A549 treated with CpdA at 1 μM for 4 hours (cell line): ENCODE results near the gene PTCD1. TPM values are rescaled to one million over a fixed set of nuclear protein-coding genes. Genes with fewer than 3 reads are reported as not detected.

Experiments used
- total RNA-seq: library from RNA; stranded (reverse); fragments of 200-300 nt; extraction: Qiagen RNA extraction; gene quantifications from 5 replicates; pipeline ENCODE4 v1.2.3, GENCODE V29; 2022; ENCODE audit warnings: low read depth

The PTCD1 gene, protein sequence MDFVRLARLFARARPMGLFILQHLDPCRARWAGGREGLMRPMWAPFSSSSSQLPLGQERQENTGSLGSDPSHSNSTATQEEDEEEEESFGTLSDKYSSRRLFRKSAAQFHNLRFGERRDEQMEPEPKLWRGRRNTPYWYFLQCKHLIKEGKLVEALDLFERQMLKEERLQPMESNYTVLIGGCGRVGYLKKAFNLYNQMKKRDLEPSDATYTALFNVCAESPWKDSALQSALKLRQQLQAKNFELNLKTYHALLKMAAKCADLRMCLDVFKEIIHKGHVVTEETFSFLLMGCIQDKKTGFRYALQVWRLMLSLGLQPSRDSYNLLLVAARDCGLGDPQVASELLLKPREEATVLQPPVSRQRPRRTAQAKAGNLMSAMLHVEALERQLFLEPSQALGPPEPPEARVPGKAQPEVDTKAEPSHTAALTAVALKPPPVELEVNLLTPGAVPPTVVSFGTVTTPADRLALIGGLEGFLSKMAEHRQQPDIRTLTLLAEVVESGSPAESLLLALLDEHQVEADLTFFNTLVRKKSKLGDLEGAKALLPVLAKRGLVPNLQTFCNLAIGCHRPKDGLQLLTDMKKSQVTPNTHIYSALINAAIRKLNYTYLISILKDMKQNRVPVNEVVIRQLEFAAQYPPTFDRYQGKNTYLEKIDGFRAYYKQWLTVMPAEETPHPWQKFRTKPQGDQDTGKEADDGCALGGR
- total RNA-seq: 6.7 to 7.3 TPM (median 6.8 TPM) in 5 replicates

DNA sequence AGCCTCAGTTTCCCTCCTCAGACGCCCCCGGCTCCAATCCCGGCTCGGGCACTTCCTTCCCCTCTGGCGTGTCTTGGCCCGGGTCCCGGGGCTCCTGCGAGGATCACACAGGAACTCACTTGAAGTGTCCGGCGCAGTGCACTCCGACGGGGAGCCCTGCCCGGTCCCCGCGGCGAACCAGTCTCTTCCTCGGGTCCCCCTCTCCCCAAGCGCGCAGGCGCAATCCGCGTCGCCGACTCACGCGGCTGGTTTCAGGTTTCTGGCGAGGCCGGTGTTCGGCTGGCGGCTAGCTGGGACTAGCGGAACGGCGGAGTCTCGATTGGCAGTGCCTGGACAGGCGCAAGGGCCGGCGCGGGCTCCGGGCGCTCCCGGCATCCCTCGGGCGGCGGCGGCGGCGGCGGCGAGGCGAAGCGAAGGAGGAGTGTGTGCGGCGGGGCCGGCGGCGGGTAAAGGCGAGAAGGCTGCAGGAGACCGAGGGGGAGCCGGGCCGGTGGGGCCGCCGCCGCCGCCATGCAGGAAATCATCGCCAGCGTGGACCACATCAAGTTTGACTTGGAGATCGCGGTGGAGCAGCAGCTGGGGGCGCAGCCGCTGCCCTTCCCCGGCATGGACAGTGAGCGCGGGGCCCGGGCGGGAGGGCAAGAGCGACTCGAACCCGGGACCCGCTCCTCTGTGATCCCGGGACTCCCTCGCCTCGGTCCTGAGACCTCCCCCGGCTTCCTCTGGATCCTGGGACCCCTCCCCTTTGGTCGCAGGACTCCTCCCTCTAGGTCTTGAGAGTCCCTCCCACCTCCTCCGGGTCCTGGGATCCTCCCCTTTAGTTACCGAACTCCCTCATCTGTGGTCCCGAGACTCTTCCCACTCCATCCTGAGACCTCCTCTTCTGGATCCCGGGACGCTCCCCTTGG is at the start of gene PTCD1, which contains the start of gene CPSF4:
Gene PTCD1, minus strand, starts transcription at position 226 of the 908 bp plus-strand sequence. CDS start 3,556 bp downstream, outside the sequence.
Gene CPSF4, plus strand, starts transcription at position 371 of the 908 bp plus-strand sequence. Its CDS starts 140 bp downstream, at position 511.

DNA sequence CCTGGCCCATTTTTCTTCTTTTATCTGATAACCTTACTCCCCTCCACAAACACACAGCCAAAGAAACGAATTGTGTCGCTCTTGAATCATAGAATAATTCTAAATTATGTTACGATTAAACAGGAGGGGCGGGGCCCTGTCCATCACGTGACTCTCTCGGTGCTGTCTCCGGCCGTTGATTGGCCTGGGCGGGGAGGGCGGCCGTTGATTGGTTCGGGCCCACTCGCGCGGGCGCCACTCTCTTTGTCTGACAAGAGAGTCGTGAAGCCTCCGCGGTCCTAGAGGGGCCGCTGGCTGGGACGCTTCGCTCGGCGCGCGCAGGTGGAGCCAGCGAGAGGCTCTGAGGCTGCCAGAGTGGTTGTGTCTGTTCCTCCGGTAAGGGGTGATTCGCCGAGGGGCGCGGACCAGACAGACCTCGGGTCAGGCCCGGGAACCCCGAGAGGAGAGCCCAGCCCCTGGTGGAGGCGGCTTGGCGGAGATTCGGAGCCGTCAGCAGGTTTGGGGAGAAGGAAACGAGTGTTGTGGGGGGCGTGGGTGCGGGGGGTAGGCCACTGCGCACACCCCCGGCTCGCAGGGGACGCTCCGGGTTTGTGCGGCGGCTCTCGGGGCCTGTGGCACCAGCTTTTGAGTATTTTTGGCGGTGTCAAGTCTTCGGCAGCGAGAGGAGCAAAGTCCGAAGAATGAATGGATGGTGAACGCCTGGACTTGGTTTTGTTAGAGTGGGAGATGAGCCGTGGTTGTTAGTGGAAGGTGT is 34.1 kb upstream of the PTCD1 start, which contains the start of gene ZNF789:
Gene ZNF789, plus strand, starts transcription at position 330 of the 754 bp plus-strand sequence. CDS start 3,567 bp downstream, outside the sequence.

DNA sequence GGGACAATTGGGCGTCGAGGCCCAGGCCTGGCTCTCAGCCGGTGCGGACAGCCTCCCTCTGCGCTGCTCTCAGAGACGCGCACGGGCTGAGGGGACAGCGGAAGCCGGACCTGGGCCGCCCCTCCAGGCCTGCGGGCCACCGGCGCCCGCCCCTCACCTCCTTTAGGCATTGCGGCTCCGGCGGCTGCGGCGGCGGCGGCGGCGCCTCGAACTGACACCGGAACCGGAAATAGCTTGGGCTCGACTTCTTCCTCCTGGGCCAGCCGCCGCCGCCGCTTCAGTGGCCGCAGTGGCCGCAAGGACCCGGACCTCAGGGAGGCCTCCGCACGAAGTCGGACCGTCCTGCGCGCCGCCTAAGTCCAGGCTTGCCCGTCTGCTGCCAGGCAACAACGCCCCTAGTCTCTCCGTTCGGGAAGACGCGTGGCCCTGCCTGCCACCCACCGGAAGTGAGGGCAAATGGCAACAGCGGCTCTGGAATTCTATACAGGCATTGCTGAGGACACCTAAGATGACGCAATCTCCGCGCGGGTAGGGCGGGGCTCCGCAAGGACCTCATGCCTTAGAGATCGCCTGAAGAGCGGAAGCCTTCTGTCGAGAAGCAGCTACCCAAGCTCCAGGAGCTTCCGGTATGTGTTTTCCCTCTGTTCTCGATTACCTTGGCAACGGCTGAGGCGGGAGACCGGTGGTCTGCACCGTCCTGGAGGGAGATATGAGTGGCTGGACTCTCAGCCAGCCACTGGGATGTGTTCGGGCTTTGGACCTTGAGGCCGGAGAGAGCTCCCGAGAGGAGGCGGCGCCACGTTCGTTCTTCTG is 30.0 kb downstream of the PTCD1 start, which contains the start of the genes BUD31 and PDAP1:
Gene BUD31, plus strand, starts transcription at position 591 of the 813 bp plus-strand sequence. CDS start 2,124 bp downstream, outside the sequence.
Gene PDAP1, minus strand, starts transcription at position 219 of the 813 bp plus-strand sequence. Its CDS starts 49 bp downstream, at position 170.

DNA sequence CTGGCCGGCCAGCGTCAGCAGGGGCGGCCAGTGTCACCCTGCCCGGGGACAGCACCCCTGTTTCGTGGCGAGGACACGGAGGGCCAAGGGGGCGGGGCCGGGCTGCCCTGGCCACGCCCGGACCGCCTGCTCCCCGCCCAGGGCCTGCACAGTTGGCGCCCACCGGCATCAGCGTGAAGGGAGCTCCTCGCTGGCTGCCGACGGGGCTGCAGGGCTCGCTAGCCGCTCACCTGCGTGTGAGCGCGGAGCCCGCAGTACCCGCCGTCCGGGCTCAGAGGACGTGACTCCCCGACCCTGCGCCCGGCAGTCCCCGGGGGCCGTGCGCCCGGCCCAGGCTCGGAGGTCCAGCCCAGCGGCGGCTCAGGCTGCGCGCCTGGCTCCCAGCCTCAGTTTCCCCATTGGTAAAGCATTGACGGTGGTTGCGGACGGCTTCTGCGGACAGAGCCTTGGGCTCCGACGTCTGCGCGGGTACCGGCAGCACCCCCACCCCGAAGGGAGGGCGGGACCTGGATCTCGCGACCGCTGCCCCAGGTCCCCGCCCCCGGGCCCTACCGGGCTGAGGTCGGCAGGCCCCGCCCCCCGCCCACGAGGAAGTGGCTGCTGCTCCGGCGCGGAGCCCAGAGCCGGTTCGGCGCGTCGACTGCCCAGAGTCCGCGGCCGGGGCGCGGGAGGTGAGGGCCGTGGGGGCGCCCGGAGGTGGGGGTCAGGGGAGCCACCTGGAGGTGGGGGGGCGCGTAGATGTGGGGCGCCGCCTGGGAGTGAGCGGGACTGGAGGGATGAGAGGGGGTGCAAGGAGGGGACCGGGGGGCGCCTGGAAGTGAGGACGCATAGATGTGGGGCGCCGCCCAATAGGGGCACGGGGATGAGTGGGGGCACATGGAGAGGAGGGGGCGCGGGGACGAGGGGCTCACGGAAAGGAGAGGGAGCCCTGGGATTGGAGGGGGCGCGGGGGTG is 64.2 kb downstream of the PTCD1 start, which contains the start of gene ARPC1B:
Gene ARPC1B, plus strand, starts transcription at position 620 of the 954 bp plus-strand sequence. CDS start 10,985 bp downstream, outside the sequence.

Other genes with a start within 250 kb of the PTCD1 start
- gene KPNA7, start 230.7 kb downstream of the PTCD1 start, total RNA-seq: 0.97 to 1.7 TPM (median 1.2 TPM) in 5 replicates
- gene MYH16, start 166.0 kb downstream of the PTCD1 start, total RNA-seq: 0.64 to 1.0 TPM (median 0.84 TPM) in 5 replicates
- 133 to 146 TPM (median 136 TPM) in 5 replicates for gene ARPC1A, start 112.9 kb downstream of the PTCD1 start, total RNA-seq
- gene ARPC1B, start 64.1 kb downstream of the PTCD1 start, total RNA-seq: 267 to 303 TPM (median 287 TPM) in 5 replicates
- 169 to 200 TPM (median 181 TPM) in 5 replicates for gene PDAP1, start 30.2 kb downstream of the PTCD1 start, total RNA-seq
- gene BUD31, start 29.8 kb downstream of the PTCD1 start, total RNA-seq: 134 to 165 TPM (median 150 TPM) in 5 replicates
- gene CPSF4, start 145 bp upstream of the PTCD1 start, total RNA-seq: 35.0 to 45.7 TPM (median 42.4 TPM) in 5 replicates
- gene ATP5MF, start 27.4 kb upstream of the PTCD1 start, total RNA-seq: 885 to 1,454 TPM (median 964 TPM) in 5 replicates
- 7.9 to 9.9 TPM (median 8.7 TPM) in 5 replicates for gene ZNF789, start 34.1 kb upstream of the PTCD1 start, total RNA-seq
- gene ZNF394, start 61.5 kb upstream of the PTCD1 start, total RNA-seq: 15.1 to 19.6 TPM (median 18.5 TPM) in 5 replicates
- 9.0 to 10.3 TPM (median 9.5 TPM) in 5 replicates for gene ZKSCAN5, start 65.9 kb upstream of the PTCD1 start, total RNA-seq
- 5.7 to 6.8 TPM (median 6.0 TPM) in 5 replicates for gene FAM200A, start 113.3 kb upstream of the PTCD1 start, total RNA-seq
- gene ZNF655, start 119.8 kb upstream of the PTCD1 start, total RNA-seq: 54.1 to 63.6 TPM (median 57.3 TPM) in 5 replicates
- 0.75 to 1.4 TPM (median 1.1 TPM) in 5 replicates for gene TMEM225B, start 159.5 kb upstream of the PTCD1 start, total RNA-seq
- 8.1 to 10.8 TPM (median 9.7 TPM) in 5 replicates for gene ZSCAN25, start 178.1 kb upstream of the PTCD1 start, total RNA-seq
- gene CYP3A5, start 241.2 kb upstream of the PTCD1 start, total RNA-seq: 1.4 to 1.9 TPM (median 1.6 TPM) in 5 replicates